ENCODE measurements around the gene TTF2. TPM values are rescaled to one million over a fixed set of nuclear protein-coding genes. Genes with fewer than 3 reads are reported as not detected.

TTF2 gene
- total RNA-seq, 1 experiment from 2014 or later: 29.5 TPM

- Histone ChIP-seq H3K27me3 (ENCODE audit: low read length) (no peaks in the 10 kb centered on the region), H3K79me2 (ENCODE audit: low read length) (no peaks in the 10 kb centered on the region), H3K36me3 (ENCODE audit: insufficient read depth, low read length) (no peaks in the 10 kb centered on the region), H4K20me1 (ENCODE audit: insufficient read depth, low read depth, low read length) (no peaks in the 10 kb centered on the region), H3K9me3 (ENCODE audit: low read length) (no peaks in the 10 kb centered on the region), H3K4me3 (ENCODE audit: low read length) (no peak overlapping the region), H3K9ac (ENCODE audit: low read length) (no peak overlapping the region), H3K27ac (ENCODE audit: low read length) (no peak overlapping the region), H2AFZ (ENCODE audit: low read length) (no peak overlapping the region), H3K4me2 (ENCODE audit: low read depth, low read length, poor library complexity, severe bottlenecking) (no peak overlapping the region), H3K9me2 (replicated peaks; ENCODE audit: insufficient read depth, low read length) (no peaks in the 10 kb centered on the region), H3K4me1 (ENCODE audit: low read length) (no peaks in the 10 kb centered on the region)
- no peak for DNase-seq
These were observed 70.4 kb downstream of the TTF2 start for GRCh38 chr1:117130526-117130925.

GRCh38 chr1:117135329-117135728 lies 75.2 kb downstream of the TTF2 start:
- no peak overlapping the region for H3K27ac ChIP-seq (ENCODE audit: low read length)
- H3K9me3 ChIP-seq (ENCODE audit: low read length): no peaks in the 10 kb centered on the region
- no peak overlapping the region for H3K4me3 ChIP-seq (ENCODE audit: low read length)
- H3K4me2 ChIP-seq (ENCODE audit: low read depth, low read length, poor library complexity, severe bottlenecking): no peak overlapping the region
- no peak overlapping the region for H2AFZ ChIP-seq (ENCODE audit: low read length)
- no peak for DNase-seq
- no peak overlapping the region for H3K9ac ChIP-seq (ENCODE audit: low read length)
- no peaks in the 10 kb centered on the region for H3K36me3 ChIP-seq (ENCODE audit: insufficient read depth, low read length)
- no peaks in the 10 kb centered on the region for H3K9me2 ChIP-seq (replicated peaks; ENCODE audit: insufficient read depth, low read length)
- no peaks in the 10 kb centered on the region for H3K27me3 ChIP-seq (ENCODE audit: low read length)
- no peaks in the 10 kb centered on the region for H3K79me2 ChIP-seq (ENCODE audit: low read length)
- H4K20me1 ChIP-seq (ENCODE audit: insufficient read depth, low read depth, low read length): no peaks in the 10 kb centered on the region
- H3K4me1 ChIP-seq (ENCODE audit: low read length): no peaks in the 10 kb centered on the region

- Histone ChIP-seq H4K20me1 (ENCODE audit: insufficient read depth, low read depth, low read length) (no peaks in the 10 kb centered on the region), H3K4me1 (ENCODE audit: low read length) (no peaks in the 10 kb centered on the region), H3K27ac (ENCODE audit: low read length) (no peak overlapping the region), H3K9me3 (ENCODE audit: low read length) (no peaks in the 10 kb centered on the region), H3K36me3 (ENCODE audit: insufficient read depth, low read length) (no peaks in the 10 kb centered on the region), H3K9me2 (replicated peaks; ENCODE audit: insufficient read depth, low read length) (no peaks in the 10 kb centered on the region), H3K27me3 (ENCODE audit: low read length) (no peaks in the 10 kb centered on the region), H3K79me2 (ENCODE audit: low read length) (no peaks in the 10 kb centered on the region), H3K4me3 (ENCODE audit: low read length) (no peak overlapping the region), H3K9ac (ENCODE audit: low read length) (no peak overlapping the region), H2AFZ (ENCODE audit: low read length) (no peak overlapping the region), H3K4me2 (ENCODE audit: low read depth, low read length, poor library complexity, severe bottlenecking) (no peak overlapping the region)
- DNase-seq: no peak
These were observed 76.6 kb downstream of the TTF2 start for GRCh38 chr1:117136749-117137148.

GRCh38 chr1:117137281-117137855 lies 77.2 kb downstream of the TTF2 start:
- no peak overlapping the region for H3K27ac ChIP-seq (ENCODE audit: low read length)
- H3K4me3 ChIP-seq (ENCODE audit: low read length): no peak overlapping the region
- no peak overlapping the region for H3K9ac ChIP-seq (ENCODE audit: low read length)
- no peaks in the 10 kb centered on the region for H3K79me2 ChIP-seq (ENCODE audit: low read length)
- no peaks in the 10 kb centered on the region for H3K27me3 ChIP-seq (ENCODE audit: low read length)
- H3K9me2 ChIP-seq (replicated peaks; ENCODE audit: insufficient read depth, low read length): no peaks in the 10 kb centered on the region
- DNase-seq: no peak
- no peak overlapping the region for H3K4me2 ChIP-seq (ENCODE audit: low read depth, low read length, poor library complexity, severe bottlenecking)
- H3K9me3 ChIP-seq (ENCODE audit: low read length): no peaks in the 10 kb centered on the region
- no peaks in the 10 kb centered on the region for H4K20me1 ChIP-seq (ENCODE audit: insufficient read depth, low read depth, low read length)
- H3K36me3 ChIP-seq (ENCODE audit: insufficient read depth, low read length): no peaks in the 10 kb centered on the region
- no peak overlapping the region for H2AFZ ChIP-seq (ENCODE audit: low read length)
- H3K4me1 ChIP-seq (ENCODE audit: low read length): no peaks in the 10 kb centered on the region

GRCh38 chr1:117138106-117138505 lies 78.0 kb downstream of the TTF2 start:
- no peaks in the 10 kb centered on the region for H3K9me3 ChIP-seq (ENCODE audit: low read length)
- no peaks in the 10 kb centered on the region for H3K9me2 ChIP-seq (replicated peaks; ENCODE audit: insufficient read depth, low read length)
- H2AFZ ChIP-seq (ENCODE audit: low read length): no peak overlapping the region
- no peaks in the 10 kb centered on the region for H3K79me2 ChIP-seq (ENCODE audit: low read length)
- no peaks in the 10 kb centered on the region for H4K20me1 ChIP-seq (ENCODE audit: insufficient read depth, low read depth, low read length)
- no peak for DNase-seq
- H3K4me2 ChIP-seq (ENCODE audit: low read depth, low read length, poor library complexity, severe bottlenecking): no peak overlapping the region
- no peak overlapping the region for H3K27ac ChIP-seq (ENCODE audit: low read length)
- H3K36me3 ChIP-seq (ENCODE audit: insufficient read depth, low read length): no peaks in the 10 kb centered on the region
- H3K4me1 ChIP-seq (ENCODE audit: low read length): no peaks in the 10 kb centered on the region
- no peak overlapping the region for H3K9ac ChIP-seq (ENCODE audit: low read length)
- no peaks in the 10 kb centered on the region for H3K27me3 ChIP-seq (ENCODE audit: low read length)
- no peak overlapping the region for H3K4me3 ChIP-seq (ENCODE audit: low read length)

- Histone ChIP-seq H3K4me3 (ENCODE audit: low read length) (no peak overlapping the region), H3K4me2 (ENCODE audit: low read depth, low read length, poor library complexity, severe bottlenecking) (no peak overlapping the region), H3K4me1 (ENCODE audit: low read length) (no peaks in the 10 kb centered on the region), H4K20me1 (ENCODE audit: insufficient read depth, low read depth, low read length) (no peaks in the 10 kb centered on the region), H3K79me2 (ENCODE audit: low read length) (no peaks in the 10 kb centered on the region), H3K9me2 (replicated peaks; ENCODE audit: insufficient read depth, low read length) (no peaks in the 10 kb centered on the region), H3K9ac (ENCODE audit: low read length) (no peak overlapping the region), H3K9me3 (ENCODE audit: low read length) (no peaks in the 10 kb centered on the region), H3K36me3 (ENCODE audit: insufficient read depth, low read length) (no peaks in the 10 kb centered on the region), H3K27ac (ENCODE audit: low read length) (no peak overlapping the region), H3K27me3 (ENCODE audit: low read length) (no peaks in the 10 kb centered on the region), H2AFZ (ENCODE audit: low read length) (no peak overlapping the region)
- DNase-seq: no peak
These were observed 78.4 kb downstream of the TTF2 start for GRCh38 chr1:117138561-117138960.

- Histone ChIP-seq H3K9ac (ENCODE audit: low read length) (no peak overlapping the region), H3K4me1 (ENCODE audit: low read length) (no peaks in the 10 kb centered on the region), H3K79me2 (ENCODE audit: low read length) (no peaks in the 10 kb centered on the region), H4K20me1 (ENCODE audit: insufficient read depth, low read depth, low read length) (no peaks in the 10 kb centered on the region), H2AFZ (ENCODE audit: low read length) (no peak overlapping the region), H3K9me3 (ENCODE audit: low read length) (no peaks in the 10 kb centered on the region), H3K4me2 (ENCODE audit: low read depth, low read length, poor library complexity, severe bottlenecking) (no peak overlapping the region), H3K4me3 (ENCODE audit: low read length) (no peak overlapping the region), H3K9me2 (replicated peaks; ENCODE audit: insufficient read depth, low read length) (no peaks in the 10 kb centered on the region), H3K27ac (ENCODE audit: low read length) (no peak overlapping the region), H3K36me3 (ENCODE audit: insufficient read depth, low read length) (no peaks in the 10 kb centered on the region), H3K27me3 (ENCODE audit: low read length) (no peaks in the 10 kb centered on the region)
- no peak for DNase-seq
These were observed 82.1 kb downstream of the TTF2 start for GRCh38 chr1:117142200-117142599.

- H3K36me3 ChIP-seq (ENCODE audit: insufficient read depth, low read length): no peaks in the 10 kb centered on the region
- H3K4me1 ChIP-seq (ENCODE audit: low read length): peaks cover 4% of the 10 kb centered on the region
- H3K27me3 ChIP-seq (ENCODE audit: low read length): no peaks in the 10 kb centered on the region
- H3K4me2 ChIP-seq (ENCODE audit: low read depth, low read length, poor library complexity, severe bottlenecking): no peak overlapping the region
- H3K4me3 ChIP-seq (ENCODE audit: low read length): no peak overlapping the region
- no peaks in the 10 kb centered on the region for H4K20me1 ChIP-seq (ENCODE audit: insufficient read depth, low read depth, low read length)
- H3K9me2 ChIP-seq (replicated peaks; ENCODE audit: insufficient read depth, low read length): no peaks in the 10 kb centered on the region
- H2AFZ ChIP-seq (ENCODE audit: low read length): no peak overlapping the region
- DNase-seq: no peak
- H3K9me3 ChIP-seq (ENCODE audit: low read length): no peaks in the 10 kb centered on the region
- H3K79me2 ChIP-seq (ENCODE audit: low read length): no peaks in the 10 kb centered on the region
- no peak overlapping the region for H3K27ac ChIP-seq (ENCODE audit: low read length)
- no peak overlapping the region for H3K9ac ChIP-seq (ENCODE audit: low read length)
These were observed 83.0 kb downstream of the TTF2 start for GRCh38 chr1:117143172-117143571.

GRCh38 chr1:117143871-117144270 lies 83.7 kb downstream of the TTF2 start:
- Histone ChIP-seq H2AFZ (ENCODE audit: low read length) (no peak overlapping the region), H3K9ac (ENCODE audit: low read length) (no peak overlapping the region), H3K4me1 (ENCODE audit: low read length) (peaks cover 8% of the 10 kb centered on the region), H3K9me2 (replicated peaks; ENCODE audit: insufficient read depth, low read length) (no peaks in the 10 kb centered on the region), H3K36me3 (ENCODE audit: insufficient read depth, low read length) (no peaks in the 10 kb centered on the region), H3K27ac (ENCODE audit: low read length) (no peak overlapping the region), H3K4me2 (ENCODE audit: low read depth, low read length, poor library complexity, severe bottlenecking) (no peak overlapping the region), H3K27me3 (ENCODE audit: low read length) (no peaks in the 10 kb centered on the region), H4K20me1 (ENCODE audit: insufficient read depth, low read depth, low read length) (no peaks in the 10 kb centered on the region), H3K9me3 (ENCODE audit: low read length) (no peaks in the 10 kb centered on the region), H3K4me3 (ENCODE audit: low read length) (no peak overlapping the region), H3K79me2 (ENCODE audit: low read length) (no peaks in the 10 kb centered on the region)
- DNase-seq: no peak

All from Karpas-422 (cell line).